ENCODE measurements around the gene NISCH.

NISCH gene

DNA sequence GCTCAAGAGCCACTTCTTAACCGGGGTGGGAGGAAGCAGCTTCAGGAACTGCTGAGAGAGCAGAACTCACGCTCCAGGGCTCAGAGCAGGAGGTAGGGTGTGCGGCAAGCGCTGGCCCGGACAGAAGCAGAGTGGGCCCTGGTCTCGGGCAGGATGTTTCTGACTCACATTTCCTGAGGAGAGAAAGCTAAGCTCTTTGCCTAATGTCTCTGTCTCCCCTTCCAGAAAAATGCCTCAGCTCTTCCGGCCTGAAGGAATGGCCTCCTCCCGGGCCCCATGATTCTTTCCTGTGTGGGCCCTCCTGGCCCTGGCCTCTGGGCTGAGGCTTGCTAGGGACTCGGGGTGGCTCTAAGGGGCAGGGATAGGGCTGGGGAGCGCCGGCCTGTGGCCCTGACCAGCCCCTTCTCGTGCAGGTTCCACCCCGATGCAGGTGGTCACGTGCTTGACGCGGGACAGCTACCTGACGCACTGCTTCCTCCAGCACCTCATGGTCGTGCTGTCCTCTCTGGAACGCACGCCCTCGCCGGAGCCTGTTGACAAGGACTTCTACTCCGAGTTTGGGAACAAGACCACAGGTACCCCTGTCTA lies 35.6 kb downstream of the NISCH start:
- DNase-seq (ENCODE audit: low spot score) = no peak

- no peak for DNase-seq (ENCODE audit: low spot score)
Observed at GRCh38 chr3:52492059-52492458, 36.7 kb downstream of the NISCH start.

- no peak for DNase-seq (ENCODE audit: low spot score)
Observed at GRCh38 chr3:52493232-52494017, 38.0 kb downstream of the NISCH start.

DNA sequence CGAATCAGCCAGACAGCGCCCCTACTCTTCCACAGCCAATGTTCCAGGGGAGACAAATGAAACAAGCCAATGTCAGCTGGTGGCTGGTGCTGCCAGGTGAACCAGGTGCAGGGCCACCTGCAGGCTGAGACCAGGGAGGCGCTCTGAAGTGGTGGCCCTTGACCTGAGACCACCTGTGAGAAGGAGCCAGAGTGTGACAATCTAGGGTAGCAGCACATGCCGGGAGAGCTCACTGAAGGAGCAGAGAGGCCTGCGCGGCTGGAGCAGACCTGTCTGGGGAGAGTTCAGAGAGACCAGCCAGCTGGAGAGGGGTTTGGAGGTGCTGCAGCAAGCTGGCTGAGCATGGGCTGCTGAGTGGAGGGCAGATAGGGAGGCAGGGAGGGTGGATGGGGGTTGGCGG lies 39.0 kb downstream of the NISCH start:
- DNase-seq (ENCODE audit: low spot score) = no peak

DNA sequence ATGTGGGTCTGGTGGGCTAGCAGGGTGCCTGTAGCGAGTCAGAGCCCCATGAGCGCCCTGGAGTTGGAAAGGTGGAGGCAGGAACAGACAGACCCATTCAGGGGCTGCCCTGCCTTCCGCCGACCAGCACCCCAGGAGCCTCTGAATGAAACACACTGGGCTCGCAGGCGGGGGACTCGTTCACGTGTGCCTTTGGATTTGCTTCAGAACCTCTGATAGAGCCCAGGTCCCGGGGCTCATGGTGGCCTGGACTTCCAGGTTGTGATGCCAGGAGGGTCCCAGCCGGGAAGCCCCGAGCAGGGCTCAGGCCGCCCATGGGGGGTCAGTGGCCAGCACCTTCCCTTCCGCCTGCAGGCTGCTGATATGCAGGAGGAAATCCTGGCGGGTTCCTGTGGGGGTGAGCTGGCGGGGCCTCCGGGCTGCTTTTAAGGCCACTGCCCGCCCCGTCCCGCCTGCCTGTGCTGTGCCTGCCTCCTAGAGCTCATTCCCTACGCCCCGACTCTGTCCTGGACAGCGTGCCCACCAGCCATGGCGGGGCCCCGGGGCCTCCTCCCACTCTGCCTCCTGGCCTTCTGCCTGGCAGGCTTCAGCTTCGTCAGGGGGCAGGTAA lies 39.6 kb downstream of the NISCH start, which contains the start of gene STAB1:
Gene STAB1 (plus strand): TSS at position 453 of the 610 bp plus-strand sequence. CDS start 76 bp downstream, at position 529.
- DNase-seq (ENCODE audit: low spot score) = no peak

GRCh38 chr3:52495777-52496602 lies 40.6 kb downstream of the NISCH start:
- DNase-seq (ENCODE audit: low spot score) = no peak

DNA sequence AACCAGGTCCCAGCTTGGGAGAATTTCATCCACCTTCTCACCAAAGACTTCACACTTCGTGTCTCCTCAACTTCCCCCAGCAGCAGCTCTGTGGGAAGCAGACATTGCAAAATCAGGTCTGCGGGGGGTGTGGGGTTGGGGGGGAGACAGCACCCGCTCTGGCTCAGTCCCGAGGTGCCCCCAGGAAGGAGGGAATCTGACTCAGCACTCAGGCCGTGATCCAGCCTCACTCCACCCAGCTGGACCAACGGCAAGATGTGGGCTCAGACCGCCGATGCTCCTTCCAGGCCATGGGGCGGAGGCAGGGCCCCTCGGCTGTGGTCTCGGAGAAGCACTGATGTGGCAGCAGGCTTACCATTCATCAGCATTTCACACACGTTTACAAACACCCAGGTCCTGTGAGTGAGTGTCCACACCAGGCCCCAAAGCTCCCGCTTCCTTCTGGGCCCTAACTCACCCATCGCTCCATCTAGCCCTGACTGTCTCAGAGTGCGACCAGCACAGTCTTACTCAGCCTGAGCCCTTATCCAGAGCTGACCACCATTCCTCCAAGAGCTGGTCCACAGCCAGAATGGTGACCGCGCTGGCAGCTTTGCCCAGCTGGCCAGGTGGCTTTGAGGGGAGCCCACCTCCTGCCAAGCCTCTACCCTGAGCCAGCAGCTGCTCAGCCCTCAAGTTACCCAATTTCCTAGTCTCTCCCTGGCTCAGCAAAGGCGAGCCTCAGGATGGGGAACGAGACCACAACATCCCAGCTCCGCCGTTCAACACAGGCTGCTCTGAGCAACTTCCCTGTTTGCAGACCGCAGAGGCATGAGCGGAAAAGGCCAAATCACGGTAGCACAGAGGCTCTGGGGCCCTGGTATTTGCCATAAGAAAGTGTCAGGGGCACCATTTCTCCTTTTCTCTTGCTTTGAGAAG lies 43.0 kb downstream of the NISCH start:
- no peak for DNase-seq (ENCODE audit: low spot score)

DNA sequence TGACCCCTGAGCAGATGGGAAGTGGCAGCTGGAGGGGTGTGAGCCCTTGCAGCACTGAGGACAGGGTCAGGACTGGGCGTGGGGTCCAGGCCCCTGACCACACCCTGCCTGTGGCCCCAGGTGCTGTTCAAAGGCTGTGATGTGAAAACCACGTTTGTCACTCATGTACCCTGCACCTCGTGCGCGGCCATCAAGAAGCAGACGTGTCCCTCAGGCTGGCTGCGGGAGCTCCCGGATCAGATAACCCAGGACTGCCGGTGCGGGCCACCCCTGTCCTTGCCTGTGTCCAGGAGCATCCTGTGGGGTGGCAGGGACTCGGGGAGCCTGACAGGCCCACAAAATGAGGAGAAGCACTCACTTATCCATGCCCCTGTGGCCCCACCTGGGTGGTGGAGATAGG lies 45.6 kb downstream of the NISCH start:
- DNase-seq (ENCODE audit: low spot score) = no peak

GRCh38 chr3:52502001-52502400 lies 46.6 kb downstream of the NISCH start:
- DNase-seq (ENCODE audit: low spot score) = no peak

DNA sequence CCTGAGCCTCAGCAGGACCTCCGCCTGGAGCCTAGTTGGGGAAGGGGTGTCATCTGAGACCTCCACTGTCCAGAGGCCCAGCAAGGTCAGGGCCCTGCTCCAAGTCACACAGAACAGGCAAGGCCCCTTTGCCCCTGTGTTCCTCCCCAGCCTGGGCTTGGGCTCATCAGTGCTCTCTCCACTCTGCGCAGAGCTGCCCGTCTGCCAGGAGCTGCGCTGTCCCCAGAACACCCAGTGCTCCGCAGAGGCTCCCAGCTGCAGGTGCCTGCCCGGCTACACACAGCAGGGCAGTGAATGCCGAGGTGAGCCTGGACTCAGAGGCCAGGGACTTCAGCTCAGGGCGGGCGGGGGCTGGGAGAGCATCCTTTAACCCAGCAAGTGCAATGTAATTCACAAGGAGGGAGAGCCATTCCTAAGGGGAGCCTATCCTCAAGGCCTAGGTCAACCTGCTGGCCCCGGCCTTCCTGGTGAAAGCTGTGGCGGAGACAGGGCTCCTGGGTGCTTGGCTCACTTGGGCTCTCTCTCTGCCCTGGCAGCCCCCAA lies 47.5 kb downstream of the NISCH start:
- no peak for DNase-seq (ENCODE audit: low spot score)

GRCh38 chr3:52503788-52504424 lies 48.5 kb downstream of the NISCH start:
- DNase-seq (ENCODE audit: low spot score) = no peak

- DNase-seq (ENCODE audit: low spot score) = no peak
Observed at GRCh38 chr3:52504977-52505376, 49.6 kb downstream of the NISCH start.

DNA sequence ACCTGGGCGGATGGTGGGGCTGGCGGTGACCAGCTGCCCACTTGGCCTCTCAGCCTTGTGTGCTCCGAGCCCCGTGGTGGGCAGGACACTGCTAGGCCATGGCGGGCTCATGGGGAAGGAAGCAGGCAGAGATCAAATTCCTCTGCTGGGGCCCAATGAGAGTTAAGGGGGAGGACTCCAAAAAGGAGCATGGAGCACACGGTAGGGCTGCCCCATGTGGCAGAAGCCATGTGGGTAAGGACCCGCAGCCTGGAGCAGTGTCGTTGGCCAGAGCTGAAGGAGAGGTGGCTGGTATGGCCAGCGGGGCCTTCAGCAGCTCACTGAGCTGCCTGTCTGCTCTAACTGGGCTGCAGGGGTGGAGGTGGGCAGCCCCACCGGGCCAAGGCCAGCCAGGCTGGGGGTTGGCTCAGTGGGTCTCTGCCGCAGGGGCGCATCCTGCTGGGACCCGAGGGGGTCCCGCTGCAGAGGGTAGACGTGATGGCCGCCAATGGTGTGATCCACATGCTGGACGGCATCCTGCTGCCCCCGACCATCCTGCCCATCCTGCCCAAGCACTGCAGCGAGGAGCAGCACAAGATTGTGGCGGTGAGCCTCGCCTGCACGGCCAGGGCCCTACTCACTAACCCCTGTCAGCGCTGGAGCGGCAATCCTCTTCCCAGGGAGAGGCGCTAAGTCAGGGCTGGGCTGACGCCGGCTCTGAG lies 51.0 kb downstream of the NISCH start:
- no peak for DNase-seq (ENCODE audit: low spot score)

DNA sequence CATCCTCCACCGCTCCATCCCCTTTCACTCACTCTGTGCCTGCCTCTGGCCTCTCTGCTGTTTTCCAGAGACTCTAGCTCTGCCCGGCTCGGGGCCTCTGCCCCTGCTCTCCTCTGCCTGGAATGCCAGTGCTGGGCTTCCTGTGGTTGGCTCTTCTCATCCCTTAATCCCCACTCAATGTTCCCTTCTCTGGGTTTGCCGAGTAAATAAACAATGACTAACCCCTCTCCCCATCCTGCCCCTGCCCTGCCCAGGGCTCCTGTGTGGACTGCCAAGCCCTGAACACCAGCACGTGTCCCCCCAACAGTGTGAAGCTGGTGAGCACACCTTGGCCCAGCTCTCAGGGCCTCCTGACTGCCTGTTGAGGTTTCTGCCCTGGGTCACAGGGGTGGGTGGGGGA lies 52.0 kb downstream of the NISCH start:
- DNase-seq (ENCODE audit: low spot score) = no peak

- no peak for DNase-seq (ENCODE audit: low spot score)
Observed at GRCh38 chr3:52509753-52510328, 54.4 kb downstream of the NISCH start.

DNA sequence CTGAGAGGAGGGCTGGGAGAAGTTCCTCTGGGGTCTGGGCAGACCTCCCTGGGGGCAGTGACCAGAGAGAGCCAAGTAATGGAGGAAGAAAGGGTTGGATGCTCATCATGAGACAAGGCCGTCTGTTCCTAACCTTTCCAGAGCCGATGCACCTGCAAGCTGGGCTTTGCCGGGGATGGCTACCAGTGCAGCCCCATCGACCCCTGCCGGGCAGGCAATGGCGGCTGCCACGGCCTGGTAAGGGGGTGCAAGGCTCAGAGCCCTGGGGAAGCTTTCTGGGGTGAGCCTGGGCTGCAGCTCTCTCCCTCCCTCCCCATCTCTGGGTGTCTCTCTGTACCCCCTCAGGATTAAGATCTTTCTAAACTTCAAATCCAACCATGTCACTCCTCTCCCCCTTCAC lies 56.1 kb downstream of the NISCH start:
- DNase-seq (ENCODE audit: low spot score) = no peak

- no peak for DNase-seq (ENCODE audit: low spot score)
Observed at GRCh38 chr3:52512105-52512504, 56.7 kb downstream of the NISCH start.

DNA sequence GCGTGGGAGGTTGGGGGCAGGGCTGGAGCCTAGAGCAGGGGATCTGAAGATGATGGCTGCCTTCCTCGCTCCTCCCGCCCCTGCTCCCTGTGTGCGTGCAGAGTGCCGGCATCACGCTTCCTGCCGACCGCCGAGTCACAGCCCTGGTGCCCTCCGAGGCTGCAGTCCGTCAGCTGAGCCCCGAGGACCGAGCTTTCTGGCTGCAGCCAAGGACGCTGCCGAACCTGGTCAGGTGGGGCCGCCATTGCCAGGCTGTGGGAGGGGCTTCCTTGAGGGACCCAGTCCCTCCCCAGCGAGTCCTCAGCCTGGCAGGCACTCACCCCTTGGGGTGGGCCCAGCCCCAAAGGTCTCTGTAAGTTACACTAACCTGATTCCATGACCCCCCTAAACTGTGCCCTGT lies 57.3 kb downstream of the NISCH start:
- no peak for DNase-seq (ENCODE audit: low spot score)

DNA sequence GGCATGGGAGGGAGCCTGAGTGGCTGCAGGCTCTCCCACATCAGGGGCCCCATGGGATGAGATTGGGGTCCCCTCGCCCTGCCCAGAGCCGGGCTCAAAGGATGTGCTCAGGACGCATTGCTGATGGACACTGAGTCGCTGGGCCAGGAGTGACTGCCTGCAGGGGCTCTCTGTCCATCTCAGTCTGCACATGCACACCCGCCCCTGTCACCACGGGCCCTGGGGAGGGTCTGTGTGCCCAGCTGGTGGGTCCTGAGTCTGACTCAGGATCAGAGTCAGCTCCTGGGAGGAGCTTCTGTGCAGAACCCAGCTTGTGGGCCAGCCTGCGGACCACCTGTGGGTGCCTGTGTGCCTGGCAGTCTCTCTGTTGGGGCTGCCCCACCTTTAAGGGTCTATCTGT lies 57.9 kb downstream of the NISCH start:
- DNase-seq (ENCODE audit: low spot score) = no peak

GRCh38 chr3:52514576-52514975 lies 59.2 kb downstream of the NISCH start:
- DNase-seq (ENCODE audit: low spot score) = no peak
